Left ventricle myocardium inferior (tissue), 1 donor: ENCODE results near the gene ACBD6. TPM values are rescaled to one million over a fixed set of nuclear protein-coding genes. Genes with fewer than 3 reads are reported as not detected.

Source experiments
- DNase-seq: peaks from one replicate; pipeline ENCODE4 v3.0.0-alpha.2; 2020
- H3K27ac ChIP-seq: fragments of 200-600 bp; replicated peaks from 2 replicates; pipeline ENCODE4 v1.8.0; 2021
- H3K27me3 ChIP-seq: fragments of 200-600 bp; 2 replicates; pipeline ENCODE4 v1.8.0; 2021; ENCODE audit warnings: low read depth
- H3K36me3 ChIP-seq: fragments of 200-600 bp; 2 replicates; pipeline ENCODE4 v1.8.0; 2021
- H3K4me1 ChIP-seq: fragments of 200-600 bp; 2 replicates; pipeline ENCODE4 v1.8.0; 2021
- H3K4me3 ChIP-seq: fragments of 200-600 bp; 2 replicates; pipeline ENCODE4 v1.8.0; 2021; ENCODE audit warnings: mild to moderate bottlenecking, moderate library complexity
- H3K9me3 ChIP-seq: fragments of 200-600 bp; replicated peaks from 2 replicates; pipeline ENCODE4 v1.8.0; 2021
- intact Hi-C: fragments of 100-400 bp; cut with micrococcal nuclease; formaldehyde crosslinking; loops from one replicate; pipeline ENCODE4 v1.11.0; 2022
- total RNA-seq: library from RNA; stranded (reverse); fragmentation: NEBNext Ultra II Directional; extraction: Animal tissue kit (Norgen Biotek cat#: 25700); gene quantifications from one replicate; pipeline ENCODE4 v1.2.1, GENCODE V29; 2021
- TF ChIP-seq, protein P1 (sequence below): fragments of 200-600 bp; IDR thresholded peaks from 2 replicates; pipeline ENCODE4 v1.8.0; 2021; ENCODE audit warnings: antibody characterized with exemption, mild to moderate bottlenecking, borderline replicate concordance
- donor health status: DM: no; HTN: yes; CAD: no; lungs with severe emphysema.

ACBD6 gene
- total RNA-seq, 1 donor from 2014 or later = 18.2 TPM

DNA sequence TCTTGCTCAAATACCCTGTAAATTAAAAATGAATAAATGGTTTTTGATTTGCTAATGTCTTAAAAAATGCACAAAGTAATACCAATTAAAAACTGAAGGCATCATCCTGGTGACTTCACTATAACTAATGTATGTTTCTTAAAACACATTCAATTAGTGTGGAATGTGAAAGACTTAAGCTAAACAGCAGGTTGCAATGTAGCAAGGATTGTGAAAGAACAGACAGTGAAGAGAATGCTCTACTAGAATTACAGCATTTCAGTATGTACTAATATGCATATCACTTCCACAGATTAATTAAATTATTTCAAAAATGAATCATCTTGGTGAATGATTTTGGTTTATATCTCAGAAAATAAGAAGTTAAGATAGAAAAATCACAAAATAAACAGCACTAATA lies 216.0 kb downstream of the ACBD6 start:
- no peak overlapping the region for H3K4me3 ChIP-seq
- H3K27me3 ChIP-seq = no peaks in the 10 kb centered on the region
- DNase-seq = no peak
- intact Hi-C loops = no loop called here
- no peak overlapping the region for H3K27ac ChIP-seq
- TF ChIP-seq, protein P1, sequence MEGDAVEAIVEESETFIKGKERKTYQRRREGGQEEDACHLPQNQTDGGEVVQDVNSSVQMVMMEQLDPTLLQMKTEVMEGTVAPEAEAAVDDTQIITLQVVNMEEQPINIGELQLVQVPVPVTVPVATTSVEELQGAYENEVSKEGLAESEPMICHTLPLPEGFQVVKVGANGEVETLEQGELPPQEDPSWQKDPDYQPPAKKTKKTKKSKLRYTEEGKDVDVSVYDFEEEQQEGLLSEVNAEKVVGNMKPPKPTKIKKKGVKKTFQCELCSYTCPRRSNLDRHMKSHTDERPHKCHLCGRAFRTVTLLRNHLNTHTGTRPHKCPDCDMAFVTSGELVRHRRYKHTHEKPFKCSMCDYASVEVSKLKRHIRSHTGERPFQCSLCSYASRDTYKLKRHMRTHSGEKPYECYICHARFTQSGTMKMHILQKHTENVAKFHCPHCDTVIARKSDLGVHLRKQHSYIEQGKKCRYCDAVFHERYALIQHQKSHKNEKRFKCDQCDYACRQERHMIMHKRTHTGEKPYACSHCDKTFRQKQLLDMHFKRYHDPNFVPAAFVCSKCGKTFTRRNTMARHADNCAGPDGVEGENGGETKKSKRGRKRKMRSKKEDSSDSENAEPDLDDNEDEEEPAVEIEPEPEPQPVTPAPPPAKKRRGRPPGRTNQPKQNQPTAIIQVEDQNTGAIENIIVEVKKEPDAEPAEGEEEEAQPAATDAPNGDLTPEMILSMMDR = no peak
- peaks cover 16% of the 10 kb centered on the region for H3K36me3 ChIP-seq
- H3K9me3 ChIP-seq = no peaks in the 10 kb centered on the region
- H3K4me1 ChIP-seq = peaks cover 17% of the 10 kb centered on the region

DNA sequence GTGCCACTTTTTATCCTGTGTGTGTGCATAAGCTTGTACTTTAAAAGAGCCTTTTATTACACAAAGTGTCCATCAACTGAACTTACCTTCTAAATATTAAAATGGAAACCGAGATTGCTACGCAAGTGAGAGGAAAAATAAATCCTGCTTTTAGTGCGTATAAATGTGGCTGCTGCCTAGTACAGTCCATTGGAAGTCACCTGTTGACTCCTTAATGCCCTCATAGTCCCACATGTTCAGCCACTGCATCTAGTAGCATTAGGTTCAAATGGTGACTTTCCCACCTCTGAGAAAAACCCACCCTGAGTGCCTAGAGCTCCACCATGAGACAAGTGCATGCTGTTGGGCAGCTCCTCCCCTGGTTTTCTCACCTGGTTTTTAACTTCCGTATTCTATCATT lies 219.3 kb downstream of the ACBD6 start:
- intact Hi-C loops = no loop called here
- Histone ChIP-seq H3K4me1 (peaks cover 2% of the 10 kb centered on the region), H3K4me3 (no peak overlapping the region), H3K9me3 (no peaks in the 10 kb centered on the region), H3K36me3 (peaks cover 26% of the 10 kb centered on the region), H3K27ac (no peak overlapping the region), H3K27me3 (no peaks in the 10 kb centered on the region)
- DNase-seq = no peak
- TF ChIP-seq, protein P1 = no peak

DNA sequence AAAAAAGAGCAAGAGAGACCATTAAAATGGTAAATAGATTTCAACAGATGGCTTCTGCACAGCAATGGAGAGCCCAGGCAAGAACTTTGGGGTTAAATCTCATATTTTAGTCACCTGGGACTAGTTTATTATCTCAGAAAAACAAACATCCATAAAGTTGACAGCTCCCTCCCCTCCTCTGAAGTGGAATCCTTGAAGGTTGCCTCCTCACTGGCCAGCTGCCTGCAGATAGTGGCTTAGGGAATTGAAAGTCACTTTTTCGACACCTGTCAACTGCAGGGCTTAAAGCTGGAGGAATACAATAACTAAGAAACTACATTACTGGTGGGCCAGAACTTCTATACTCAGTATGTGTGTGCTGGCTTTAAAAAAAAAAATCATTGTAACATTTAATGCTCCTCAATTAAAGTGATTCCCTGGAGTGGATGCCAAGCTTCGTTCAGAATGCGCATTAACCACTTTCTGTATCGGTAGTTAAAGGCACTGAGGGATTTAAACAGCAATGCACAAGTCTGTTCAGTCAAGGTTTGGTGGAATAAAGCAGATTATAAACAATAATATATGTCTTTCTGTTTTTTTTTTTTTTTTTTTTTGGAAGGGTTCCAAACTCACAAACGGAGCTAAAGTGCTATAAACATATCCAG lies 219.9 kb downstream of the ACBD6 start:
- Histone ChIP-seq H3K36me3 (peaks cover 21% of the 10 kb centered on the region), H3K4me1 (no peaks in the 10 kb centered on the region), H3K27me3 (no peaks in the 10 kb centered on the region), H3K27ac (no peak overlapping the region), H3K4me3 (no peak overlapping the region), H3K9me3 (no peaks in the 10 kb centered on the region)
- intact Hi-C loops = no loop called here
- no peak for DNase-seq
- TF ChIP-seq, protein P1 = no peak

DNA sequence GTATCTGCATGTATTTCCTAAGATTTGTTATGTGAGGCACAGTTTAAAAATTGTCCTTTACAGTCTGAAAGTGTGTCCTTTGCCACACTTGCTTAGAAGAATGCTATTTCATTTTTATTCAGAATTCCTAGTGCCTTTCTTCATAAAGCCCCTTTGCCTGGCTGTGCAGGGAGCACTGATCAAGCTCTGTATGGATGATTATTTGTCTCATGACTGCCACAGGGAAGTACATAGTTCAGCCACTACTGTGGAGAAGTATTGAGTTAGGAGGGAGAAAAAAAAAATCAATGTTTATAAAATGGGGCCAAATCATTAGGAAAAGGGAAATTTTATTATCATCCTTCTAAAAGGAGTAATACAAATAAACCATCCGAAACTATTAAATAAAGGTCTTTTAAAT lies 220.9 kb downstream of the ACBD6 start:
- H3K4me3 ChIP-seq = no peak overlapping the region
- H3K27me3 ChIP-seq = no peaks in the 10 kb centered on the region
- peaks cover 21% of the 10 kb centered on the region for H3K36me3 ChIP-seq
- no peaks in the 10 kb centered on the region for H3K9me3 ChIP-seq
- intact Hi-C loops = no loop called here
- peaks cover 3% of the 10 kb centered on the region for H3K4me1 ChIP-seq
- DNase-seq = no peak
- TF ChIP-seq, protein P1 = no peak
- no peak overlapping the region for H3K27ac ChIP-seq

DNA sequence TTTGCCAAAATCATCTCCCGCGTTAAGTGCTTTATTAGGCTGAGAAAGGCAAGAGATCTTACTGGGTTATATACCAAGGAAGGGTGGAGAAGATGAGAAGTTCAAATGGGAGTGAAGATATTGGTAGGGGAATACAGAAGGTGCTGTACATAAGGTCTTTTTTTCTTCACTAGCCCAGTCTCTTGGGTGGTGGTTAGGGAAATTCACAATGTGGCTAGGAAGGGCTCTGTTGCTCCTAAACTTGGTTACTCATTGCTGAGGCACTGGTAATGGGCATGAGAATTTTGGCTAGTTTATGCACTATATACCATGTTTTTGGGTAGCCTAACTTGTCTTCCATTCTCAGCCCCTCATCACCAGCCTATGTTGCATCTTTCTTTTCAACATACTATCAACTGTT lies 221.8 kb downstream of the ACBD6 start:
- H3K36me3 ChIP-seq = peaks cover 24% of the 10 kb centered on the region
- intact Hi-C loops = no loop called here
- no peaks in the 10 kb centered on the region for H3K9me3 ChIP-seq
- DNase-seq = no peak
- H3K4me3 ChIP-seq = no peak overlapping the region
- H3K27ac ChIP-seq = no peak overlapping the region
- no peaks in the 10 kb centered on the region for H3K27me3 ChIP-seq
- H3K4me1 ChIP-seq = peaks cover 3% of the 10 kb centered on the region
- TF ChIP-seq, protein P1 = no peak
